ENCODE data around the gene GCN1. TPM values are rescaled to one million over a fixed set of nuclear protein-coding genes. Genes with fewer than 3 reads are reported as not detected.

The GCN1 gene
- total and polyA plus RNA-seq, 2 experiments from 2014 or later, result 27.0 to 76.0 TPM

- DNase-seq (ENCODE audit: low read depth in 1 of 2, low spot score in 1 of 2), result no peak
- Histone ChIP-seq H3K4me3 (no peak overlapping the region), H3K27me3 (no peaks in the 10 kb centered on the region), H3K27ac (no peak overlapping the region), H3K36me3 (peaks cover 13% of the 10 kb centered on the region), H3K9me3 (ENCODE audit: low read depth) (no peaks in the 10 kb centered on the region), H3K4me1 (ENCODE audit: low read depth) (peaks cover 39% of the 10 kb centered on the region)
- TF ChIP-seq CTCF (IDR thresholded peaks at IDR 0.05; ENCODE audit: low read depth, low read length), result no peak
These were observed 31.5 kb upstream of the GCN1 start for GRCh38 chr12:120225852-120226640.

DNA sequence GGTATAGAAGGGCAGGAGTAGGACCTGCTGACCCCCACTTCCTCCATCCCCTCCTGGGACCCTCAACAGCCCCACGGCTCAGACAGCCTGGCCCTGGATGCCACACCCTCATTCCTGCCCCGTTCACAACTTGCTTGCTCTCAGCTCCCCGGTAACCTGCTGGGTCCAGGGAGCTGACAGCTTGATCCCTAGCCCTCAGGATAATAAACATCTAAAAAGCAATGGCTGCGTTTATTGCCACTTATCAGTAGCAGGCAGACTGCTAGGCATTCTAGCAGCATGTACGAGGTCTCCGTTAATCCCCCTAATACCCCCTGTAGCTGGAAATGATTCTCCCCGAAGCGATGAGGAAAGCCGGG lies 30.7 kb upstream of the GCN1 start:
- H3K36me3 ChIP-seq, result peaks cover 18% of the 10 kb centered on the region
- no peaks in the 10 kb centered on the region for H3K9me3 ChIP-seq (ENCODE audit: low read depth)
- peak overlapping the region; percentile 42 for H3K27ac ChIP-seq
- H3K27me3 ChIP-seq, result no peaks in the 10 kb centered on the region
- no peak for DNase-seq (ENCODE audit: low read depth in 1 of 2, low spot score in 1 of 2)
- no peak overlapping the region for H3K4me3 ChIP-seq
- H3K4me1 ChIP-seq (ENCODE audit: low read depth), result peaks cover 30% of the 10 kb centered on the region
- TF ChIP-seq CTCF (IDR thresholded peaks at IDR 0.05; ENCODE audit: low read depth, low read length), result no peak

GRCh38 chr12:120224304-120225199 lies 30.0 kb upstream of the GCN1 start:
- TF ChIP-seq CTCF (IDR thresholded peaks at IDR 0.05; ENCODE audit: low read depth, low read length), result no peak
- H3K4me3 ChIP-seq, result no peak overlapping the region
- peaks cover 24% of the 10 kb centered on the region for H3K4me1 ChIP-seq (ENCODE audit: low read depth)
- H3K27me3 ChIP-seq, result no peaks in the 10 kb centered on the region
- no peaks in the 10 kb centered on the region for H3K9me3 ChIP-seq (ENCODE audit: low read depth)
- DNase-seq (ENCODE audit: low read depth in 1 of 2, low spot score in 1 of 2), result no peak
- peaks cover 18% of the 10 kb centered on the region for H3K36me3 ChIP-seq
- H3K27ac ChIP-seq, result peak overlapping the region; percentile 42

GRCh38 chr12:120223458-120224303 lies 29.2 kb upstream of the GCN1 start:
- Histone ChIP-seq H3K27me3 (no peaks in the 10 kb centered on the region), H3K4me3 (no peak overlapping the region), H3K27ac (no peak overlapping the region), H3K4me1 (ENCODE audit: low read depth) (peaks cover 15% of the 10 kb centered on the region), H3K9me3 (ENCODE audit: low read depth) (no peaks in the 10 kb centered on the region), H3K36me3 (peaks cover 23% of the 10 kb centered on the region)
- DNase-seq (ENCODE audit: low read depth in 1 of 2, low spot score in 1 of 2), result no peak
- no peak for TF ChIP-seq CTCF (IDR thresholded peaks at IDR 0.05; ENCODE audit: low read depth, low read length)

- Histone ChIP-seq H3K27me3 (no peaks in the 10 kb centered on the region), H3K4me1 (ENCODE audit: low read depth) (peaks cover 9% of the 10 kb centered on the region), H3K36me3 (peaks cover 25% of the 10 kb centered on the region), H3K4me3 (no peak overlapping the region), H3K9me3 (ENCODE audit: low read depth) (no peaks in the 10 kb centered on the region), H3K27ac (no peak overlapping the region)
- TF ChIP-seq CTCF (IDR thresholded peaks at IDR 0.05; ENCODE audit: low read depth, low read length), result no peak
- no peak for DNase-seq (ENCODE audit: low read depth in 1 of 2, low spot score in 1 of 2)
These were observed 27.8 kb upstream of the GCN1 start for GRCh38 chr12:120222288-120222832.

Data from cardiac muscle cell (in vitro differentiated cells and primary cell).